GM19452 (cell line): ENCODE data around the gene MACROH2A2.

ENCODE experiments used
- ATAC-seq: cut with Tn5 transposase; IDR thresholded peaks from one replicate; pipeline ENCODE4 v1.9.1; 2021; ENCODE audit not compliant: unreplicated experiment

Gene MACROH2A2

GRCh38 chr10:70125918-70126552 is 73.4 kb downstream of the MACROH2A2 start:
- ATAC-seq, result no peak

GRCh38 chr10:70126700-70127395 is 74.2 kb downstream of the MACROH2A2 start:
- ATAC-seq, result no peak

GRCh38 chr10:70130878-70131559 is 78.4 kb downstream of the MACROH2A2 start:
- no peak for ATAC-seq

- no peak for ATAC-seq
Observed at GRCh38 chr10:70131560-70131937, 78.9 kb downstream of the MACROH2A2 start.

DNA sequence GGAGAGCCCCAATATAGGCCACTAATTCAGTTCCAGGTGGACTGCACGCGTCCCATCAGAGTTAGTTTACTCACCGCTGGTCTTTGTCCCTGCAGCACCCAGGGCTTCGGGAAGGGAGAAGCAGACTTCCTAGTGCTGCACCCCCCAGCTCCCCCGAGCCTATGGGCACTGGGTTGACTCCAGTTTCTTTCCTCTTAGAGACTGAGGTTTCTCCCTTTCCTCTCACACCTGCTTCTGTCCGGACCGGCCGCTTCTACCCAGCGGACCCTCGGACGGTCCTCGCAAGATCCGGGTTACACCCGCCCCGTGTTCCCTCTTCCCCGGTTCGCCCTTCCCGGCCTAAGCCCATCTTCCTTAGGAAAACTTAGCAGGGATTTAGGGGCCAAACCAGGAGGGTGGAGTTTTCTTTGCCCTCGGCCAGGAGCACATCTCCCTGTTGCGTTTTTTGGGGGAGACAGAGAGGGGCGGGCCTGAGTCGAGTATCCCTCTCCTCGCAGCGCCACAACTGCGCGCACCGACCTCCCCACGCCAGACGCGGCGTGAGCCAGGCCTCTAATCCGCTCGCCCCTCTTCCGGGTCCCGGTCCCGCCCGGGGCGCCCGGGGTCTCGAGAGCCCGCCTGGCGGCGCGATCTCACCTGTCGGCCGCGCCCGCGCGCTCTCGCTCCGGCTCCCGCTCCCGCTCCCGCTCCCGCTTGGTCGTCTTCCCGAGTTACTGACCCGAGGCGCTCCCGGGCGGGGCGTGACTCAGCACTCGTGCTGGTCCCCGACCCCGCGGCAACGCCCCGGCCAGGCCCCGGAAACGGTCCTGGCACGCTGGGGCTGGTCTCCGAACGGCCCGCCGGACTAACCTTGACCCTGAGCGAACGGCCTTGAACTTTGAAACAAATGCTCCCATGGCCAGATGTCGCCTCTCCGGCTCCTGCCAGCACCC is 79.7 kb downstream of the MACROH2A2 start, which contains the start of gene AIFM2:
TSS of gene AIFM2 (minus strand) at position 728 of the 932 bp plus-strand sequence. CDS start 8,741 bp downstream, outside the sequence.
- peak; percentile 70 for ATAC-seq

DNA sequence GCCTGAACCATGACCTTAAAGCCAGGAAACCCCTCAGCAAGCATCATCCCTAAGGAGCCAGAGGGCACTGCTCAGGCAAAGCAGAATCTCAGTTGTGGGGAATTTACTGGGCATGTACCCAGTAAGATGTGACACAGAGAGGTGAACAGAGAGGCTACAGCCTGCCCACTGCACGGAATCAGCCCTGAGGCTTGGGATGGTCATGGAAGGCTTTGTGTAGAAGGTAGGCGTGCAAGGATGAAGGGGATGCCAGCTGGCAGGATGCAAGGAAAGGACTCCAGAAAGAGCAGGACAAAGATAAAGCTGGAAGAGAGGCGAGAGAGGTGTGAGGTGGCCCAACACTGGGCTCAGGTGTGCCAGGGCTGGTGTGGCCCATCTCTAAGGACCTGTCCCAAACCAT is 82.4 kb downstream of the MACROH2A2 start:
- no peak for ATAC-seq

GRCh38 chr10:70135684-70136083 is 83.0 kb downstream of the MACROH2A2 start:
- ATAC-seq, result no peak

GRCh38 chr10:70137135-70137534 is 84.5 kb downstream of the MACROH2A2 start:
- ATAC-seq, result no peak

DNA sequence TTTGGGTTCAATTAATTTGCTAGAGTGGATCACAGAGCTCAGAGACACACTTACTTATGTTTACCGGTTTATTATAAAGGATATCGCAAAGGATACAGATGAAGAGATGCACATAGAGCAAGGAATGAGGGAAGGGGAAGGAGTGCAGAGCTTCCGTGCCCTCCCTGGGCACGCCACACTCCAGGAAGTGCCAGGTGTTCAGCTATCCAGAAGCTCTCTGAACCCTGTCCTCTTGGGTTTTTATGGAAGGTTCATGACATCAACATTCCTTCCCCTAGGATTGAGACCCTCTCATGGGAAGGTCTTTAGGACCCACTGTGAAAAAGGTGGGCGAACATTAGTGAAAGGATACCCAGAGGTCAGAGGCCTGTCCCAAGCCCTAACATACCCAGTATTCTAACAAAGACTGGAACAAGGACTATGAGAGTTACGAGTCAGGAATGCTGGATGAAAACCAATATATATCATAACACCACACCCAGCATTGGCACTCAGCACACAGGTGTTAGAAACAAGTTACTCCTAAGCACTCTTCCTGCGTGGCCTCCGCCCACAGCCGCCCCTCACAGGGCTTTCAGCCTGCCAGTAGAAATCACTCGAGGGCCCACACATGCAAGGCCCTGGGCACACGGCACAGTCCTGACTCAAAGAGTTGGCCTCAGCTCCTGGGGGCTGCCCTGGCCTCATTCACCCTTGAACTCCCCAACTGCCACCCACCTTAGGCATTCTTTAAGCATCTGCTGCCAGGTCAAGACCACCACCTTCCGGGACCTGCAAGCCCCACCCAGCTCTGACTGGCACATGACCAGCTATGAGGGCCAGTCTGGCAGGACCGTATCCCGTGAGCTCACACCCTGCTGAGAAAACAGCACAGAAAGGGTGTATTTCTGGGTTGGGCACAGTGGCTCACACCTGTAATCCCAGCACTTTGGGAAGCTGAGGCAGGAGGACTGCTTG is 85.6 kb downstream of the MACROH2A2 start:
- no peak for ATAC-seq

GRCh38 chr10:70139151-70139996 is 86.7 kb downstream of the MACROH2A2 start:
- ATAC-seq, result no peak

DNA sequence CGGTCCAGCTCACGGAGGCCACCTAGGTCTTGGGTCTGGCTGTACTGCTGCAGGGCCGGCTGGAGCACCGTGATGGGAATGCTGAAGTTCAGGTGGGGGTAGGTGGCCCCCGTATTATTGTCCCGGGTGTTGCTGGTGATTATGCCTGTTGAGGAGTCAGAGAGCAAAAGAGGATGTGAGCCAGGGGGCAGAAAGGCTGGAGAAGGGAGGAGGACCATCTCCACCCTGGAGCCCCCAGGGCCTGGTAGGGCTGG is 87.3 kb downstream of the MACROH2A2 start:
- ATAC-seq, result no peak

- no peak for ATAC-seq
Observed at GRCh38 chr10:70140297-70140696, 87.7 kb downstream of the MACROH2A2 start.

- ATAC-seq, result no peak
Observed at GRCh38 chr10:70142555-70142954, 89.9 kb downstream of the MACROH2A2 start.

- ATAC-seq, result no peak
Observed at GRCh38 chr10:70144372-70145110, 91.9 kb downstream of the MACROH2A2 start.

DNA sequence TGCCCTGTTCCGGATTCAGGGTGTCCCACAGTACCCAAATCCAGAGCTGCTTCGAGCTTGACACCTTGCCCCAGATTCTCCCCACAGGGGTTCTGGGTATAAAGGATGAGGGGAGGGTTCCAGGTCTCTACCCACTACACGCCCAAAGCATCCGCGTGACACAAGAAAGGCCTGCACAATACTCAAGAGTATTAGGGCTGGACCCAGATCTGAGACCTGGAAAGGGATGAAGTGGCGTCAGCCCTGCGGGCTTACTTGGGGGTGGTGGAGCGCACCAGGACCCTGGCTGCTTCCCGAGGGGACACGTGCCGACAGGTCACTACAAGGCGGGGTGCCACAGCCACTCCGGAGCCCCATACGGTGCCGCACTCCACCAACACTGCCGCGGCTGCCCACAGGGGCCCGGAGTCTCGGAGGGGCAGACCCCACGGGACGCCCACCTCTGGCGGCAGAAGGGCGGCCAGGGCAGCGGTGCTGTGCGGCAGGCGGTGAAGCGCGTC is 92.6 kb downstream of the MACROH2A2 start:
- ATAC-seq, result peak; percentile 1

DNA sequence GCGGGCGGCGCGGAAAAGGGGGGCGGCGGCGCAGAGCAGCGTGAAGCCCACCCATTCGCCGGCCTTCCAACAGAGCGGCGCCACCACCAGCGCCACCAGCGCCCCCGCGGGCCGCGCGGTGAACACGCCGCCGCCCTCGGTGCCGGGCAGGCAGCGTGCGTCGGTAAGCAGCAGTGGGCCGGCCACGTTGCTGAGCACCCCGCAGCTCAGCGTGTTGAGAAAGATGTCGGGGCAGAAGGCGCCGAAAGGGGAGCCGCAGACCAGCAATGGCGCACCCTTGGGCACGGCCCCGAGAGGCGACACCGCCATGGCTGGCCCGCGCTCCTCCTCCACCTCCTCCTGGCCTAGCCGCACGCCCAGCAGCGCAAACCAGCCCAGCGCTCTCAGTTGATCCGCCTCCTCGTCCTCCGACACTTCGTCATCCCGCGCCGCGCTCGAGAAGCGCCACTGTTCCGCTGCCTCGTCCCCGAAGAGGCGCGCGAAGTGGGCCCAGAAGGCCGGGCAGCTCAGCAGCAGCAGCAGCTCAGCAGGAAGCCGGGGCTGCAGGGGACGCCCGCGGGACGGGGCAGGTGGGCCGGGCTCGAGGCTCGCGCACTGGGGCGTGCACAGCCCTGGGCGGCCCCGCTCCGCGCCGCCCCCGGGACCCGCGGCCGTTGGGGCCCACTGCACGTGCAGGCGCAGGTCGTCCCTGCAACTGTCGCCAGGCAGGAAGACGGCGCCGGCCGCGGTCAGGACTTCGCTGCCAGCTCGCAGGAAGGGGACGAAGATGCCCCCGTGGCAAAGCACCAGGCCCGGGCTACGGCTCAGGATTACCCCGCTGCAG is 93.2 kb downstream of the MACROH2A2 start:
- ATAC-seq, result peak; percentile 57

GRCh38 chr10:70146489-70147258 is 94.0 kb downstream of the MACROH2A2 start, which contains the start of gene TYSND1:
Gene TYSND1 (minus strand): TSS chr10:70146700. CDS start chr10:70146586, 114 bp downstream.
- ATAC-seq, result peak; percentile 93
